H1 (cell line): ENCODE data around the gene PI4KB. TPM values are rescaled to one million over a fixed set of nuclear protein-coding genes. Genes with fewer than 3 reads are reported as not detected.

Source experiments
- CTCF ChIA-PET: fragments of 300-600 bp; sonication (Branson Sonifier 250); formaldehyde crosslinking; loops from one replicate; lab custom pipeline; 2021; ENCODE audit not compliant: partially characterized antibody; lab: Charles Lee
- POLR2A ChIA-PET: fragments of 300-600 bp; sonication (Branson Sonifier 250); formaldehyde crosslinking; loops from one replicate; lab custom pipeline; 2021; ENCODE audit warnings: inconsistent platforms; ENCODE audit not compliant: partially characterized antibody; lab: Charles Lee
- DNase-seq, 2 experiments: peaks; one replicate each; pipeline versions ENCODE4 v3.0.0 to v3.0.0-alpha.2; 2010 to 2022; ENCODE audit warnings: low spot score in 2 of 2, low read depth in 1 of 2, mixed read lengths in 1 of 2
- FAIRE-seq: peaks from 2 replicates; lab custom pipeline; 2011; peaks lifted over from hg19 to GRCh38; lab: Jason Lieb, UNC
- H2AFZ ChIP-seq: 2 replicates; pipeline ENCODE4 v1.8.1; 2012; ENCODE audit warnings: low read length, inconsistent platforms
- H2AK5ac ChIP-seq: 2 replicates; pipeline ENCODE4 v1.6.1; 2013; ENCODE audit warnings: low read depth, low read length
- H2BK120ac ChIP-seq: replicated peaks from 2 replicates; pipeline ENCODE3; 2013; ENCODE audit warnings: low read depth, low read length, inconsistent platforms
- H2BK12ac ChIP-seq: 2 replicates; pipeline ENCODE4 v1.6.1; 2013; ENCODE audit warnings: low read depth, low read length
- H2BK15ac ChIP-seq: 2 replicates; pipeline ENCODE4 v1.6.1; 2013; ENCODE audit warnings: low read length
- H2BK20ac ChIP-seq: 2 replicates; pipeline ENCODE4 v1.6.1; 2013; ENCODE audit warnings: low read length
- H2BK5ac ChIP-seq: 2 replicates; pipeline ENCODE4 v1.6.1; 2013; ENCODE audit warnings: low read depth, low read length
- H3K14ac ChIP-seq: 2 replicates; pipeline ENCODE4 v1.6.1; 2013; ENCODE audit warnings: inconsistent platforms; ENCODE audit not compliant: insufficient read length
- H3K18ac ChIP-seq: 2 replicates; pipeline ENCODE4 v1.6.1; 2013; ENCODE audit warnings: low read length; ENCODE audit errors: extremely low read depth
- H3K23ac ChIP-seq: 2 replicates; pipeline ENCODE4 v1.6.1; 2013; ENCODE audit warnings: inconsistent platforms; ENCODE audit not compliant: insufficient read length
- H3K23me2 ChIP-seq: 2 replicates; pipeline ENCODE4 v1.6.1; 2013; ENCODE audit warnings: low read depth, low read length
- H3K27ac ChIP-seq: 2 replicates; pipeline ENCODE4 v1.6.1; 2011; ENCODE audit warnings: low read depth, low read length, inconsistent platforms
- H3K27me3 ChIP-seq, 4 experiments: replicated peaks in 1 of 4; 1 replicate in 1 of 4; 2 replicates in 3 of 4; pipeline versions ENCODE4 v1.6.1 to v1.8.1; 2011 to 2013; ENCODE audit warnings: low read length in 3 of 4, mild to moderate bottlenecking in 3 of 4, inconsistent platforms in 2 of 4, mixed read lengths in 2 of 4, moderate library complexity in 1 of 4; ENCODE audit not compliant: control insufficient read depth in 3 of 4, insufficient read depth in 3 of 4; ENCODE audit errors: extremely low read depth in 1 of 4
- H3K36me3 ChIP-seq, 4 experiments: 2 replicates each; pipeline versions ENCODE4 v1.6.1 to v1.8.1; 2011 to 2013; ENCODE audit warnings: mild to moderate bottlenecking in 4 of 4, low read length in 3 of 4, moderate library complexity in 2 of 4, control low read depth in 1 of 4, inconsistent platforms in 1 of 4; ENCODE audit not compliant: insufficient read depth in 4 of 4, control insufficient read depth in 2 of 4
- H3K4ac ChIP-seq: replicated peaks from 2 replicates; pipeline ENCODE3; 2013; ENCODE audit warnings: low read length, low read depth, mixed read lengths, inconsistent platforms; ENCODE audit not compliant: insufficient read length
- H3K4me1 ChIP-seq, 4 experiments: replicated peaks in 1 of 4; 1 replicate in 1 of 4; 2 replicates in 3 of 4; pipeline versions ENCODE4 v1.6.1 to v1.8.1; 2011 to 2013; ENCODE audit warnings: low read length in 3 of 4, inconsistent platforms in 2 of 4, mixed read lengths in 1 of 4; ENCODE audit not compliant: insufficient read depth in 4 of 4, control insufficient read depth in 3 of 4
- H3K4me2 ChIP-seq, 2 experiments: 2 replicates each; pipeline versions ENCODE4 v1.6.1 to v1.8.1; 2011 to 2013; ENCODE audit warnings: low read depth in 2 of 2, low read length in 2 of 2, control low read depth in 1 of 2, inconsistent platforms in 1 of 2, mild to moderate bottlenecking in 1 of 2; ENCODE audit not compliant: insufficient read depth in 1 of 2
- H3K4me3 ChIP-seq, 4 experiments: fragments of 200-600, 300-600 bp in 1 of 4; sonication (generic), shearing (Covaris generic), sonication (Bioruptor Twin) in 1 of 4; 2 replicates each; pipeline versions ENCODE4 v1.5.1 to v1.8.1; 2011 to 2016; ENCODE audit warnings: low read length in 4 of 4, low read depth in 3 of 4, control low read depth in 2 of 4, inconsistent platforms in 2 of 4, mild to moderate bottlenecking in 2 of 4, mixed read lengths in 1 of 4, moderate library complexity in 1 of 4; ENCODE audit not compliant: insufficient read depth in 2 of 4; ENCODE audit errors: extremely low read depth in 1 of 4
- H3K56ac ChIP-seq: replicated peaks from 2 replicates; pipeline ENCODE3; 2013; ENCODE audit warnings: low read depth, mild to moderate bottlenecking, mixed read lengths, low read length, inconsistent platforms; ENCODE audit not compliant: insufficient read length
- H3K79me1 ChIP-seq: 2 replicates; pipeline ENCODE4 v1.6.1; 2013; ENCODE audit warnings: low read depth, low read length, control low read depth
- H3K79me2 ChIP-seq, 2 experiments: 2 replicates each; pipeline versions ENCODE4 v1.6.1 to v1.8.1; 2012 to 2013; ENCODE audit warnings: low read length in 2 of 2, mild to moderate bottlenecking in 2 of 2, inconsistent platforms in 1 of 2; ENCODE audit not compliant: insufficient read depth in 2 of 2, control insufficient read depth in 1 of 2
- H3K9ac ChIP-seq, 4 experiments: replicated peaks in 1 of 4; 1 replicate in 1 of 4; 2 replicates in 3 of 4; pipeline versions ENCODE4 v1.6.1 to v1.8.1; 2011 to 2013; ENCODE audit warnings: low read depth in 3 of 4, low read length in 3 of 4, control low read depth in 2 of 4, mild to moderate bottlenecking in 2 of 4, moderate library complexity in 2 of 4, inconsistent platforms in 1 of 4; ENCODE audit errors: extremely low read depth in 1 of 4
- H3K9me3 ChIP-seq, 2 experiments: 2 replicates each; pipeline versions ENCODE4 v1.6.1 to v1.8.1; 2012 to 2013; ENCODE audit warnings: mild to moderate bottlenecking in 2 of 2, moderate library complexity in 2 of 2, control low read depth in 1 of 2, inconsistent platforms in 1 of 2, low read depth in 1 of 2, low read length in 1 of 2, mixed read lengths in 1 of 2; ENCODE audit not compliant: insufficient read depth in 2 of 2
- H4K20me1 ChIP-seq, 2 experiments: replicated peaks in 1 of 2; 2 replicates each; pipeline versions ENCODE3 to v1.8.1; 2011 to 2013; ENCODE audit warnings: inconsistent platforms in 2 of 2, low read length in 2 of 2, mild to moderate bottlenecking in 1 of 2; ENCODE audit not compliant: insufficient read depth in 2 of 2, control insufficient read depth in 1 of 2
- H4K5ac ChIP-seq: 2 replicates; pipeline ENCODE4 v1.6.1; 2013; ENCODE audit warnings: low read length, low read depth, mixed read lengths, inconsistent platforms; ENCODE audit not compliant: insufficient read length
- H4K8ac ChIP-seq: 2 replicates; pipeline ENCODE4 v1.8.0; 2013; ENCODE audit warnings: mild to moderate bottlenecking, moderate library complexity, low read length, inconsistent platforms; ENCODE audit not compliant: insufficient read depth; ENCODE audit errors: extremely low read depth
- H4K91ac ChIP-seq: replicated peaks from 2 replicates; pipeline ENCODE3; 2013; ENCODE audit warnings: low read length, mixed read lengths, inconsistent platforms; ENCODE audit not compliant: insufficient read length
- CHD2 ChIP-seq: IDR thresholded peaks from 2 replicates; pipeline ENCODE4 v1.6.1; 2012; ENCODE audit warnings: low read length, improper control_type of control experiment
- EGR1 ChIP-seq: IDR thresholded peaks from 2 replicates; pipeline ENCODE4 v1.6.1; 2011; ENCODE audit warnings: low read depth, low read length, borderline replicate concordance
- EZH2 ChIP-seq: fragments of 200-600 bp; sonication (generic); IDR thresholded peaks from 2 replicates; pipeline ENCODE4 v1.7.1; 2012; ENCODE audit warnings: low read depth, mild to moderate bottlenecking, moderate library complexity, low read length, inconsistent platforms; ENCODE audit not compliant: severe bottlenecking
- HDAC2 ChIP-seq, 2 experiments: fragments of 300-600 bp in 1 of 2; sonication (generic) in 1 of 2; IDR thresholded peaks; 2 replicates each; pipeline ENCODE4 v1.6.1; 2011 to 2012; ENCODE audit warnings: low read depth in 2 of 2, low read length in 2 of 2, mild to moderate bottlenecking in 2 of 2, moderate library complexity in 2 of 2, borderline replicate concordance in 1 of 2, inconsistent platforms in 1 of 2
- KDM4A ChIP-seq: IDR thresholded peaks from one replicate; pipeline ENCODE4 v1.7.1; 2012; ENCODE audit warnings: low read depth, mild to moderate bottlenecking, moderate library complexity, low read length, inconsistent platforms; ENCODE audit not compliant: severe bottlenecking
- SP1 ChIP-seq: IDR thresholded peaks from 2 replicates; pipeline ENCODE4 v1.6.1; 2011; ENCODE audit warnings: low read depth, low read length
- TBP ChIP-seq: IDR thresholded peaks from 2 replicates; pipeline ENCODE4 v1.6.1; 2011; ENCODE audit warnings: low read depth, low read length, improper control_type of control experiment
- TCF12 ChIP-seq: IDR thresholded peaks from 2 replicates; pipeline ENCODE4 v1.6.1; 2011; ENCODE audit warnings: low read depth, mild to moderate bottlenecking, low read length
- WGBS, 2 experiments: shearing (Covaris generic) in 1 of 2; methylation state at CpG; one replicate each; pipeline versions ENCODE4 v1.1.6 to v1.1.7; 2013 to 2015; ENCODE audit warnings: low lambda C conversion rate in 2 of 2, mixed read lengths in 2 of 2, inconsistent platforms in 1 of 2, low coverage in 1 of 2, missing lambda C conversion rate in 1 of 2; ENCODE audit not compliant: insufficient replicate concordance in 2 of 2, insufficient coverage in 1 of 2, insufficient read length in 1 of 2; ENCODE audit errors: extremely low coverage in 1 of 2, missing lambda C conversion rate in 1 of 2; 5-methylcytosine and 5-hydroxymethylcytosine counted together
- polyA plus RNA-seq, 7 experiments: library from polyadenylated mRNA; depleted of rRNA in 3 of 7; stranded (reverse) in 5 of 7; unstranded in 2 of 7; fragments of >200 nt in 5 of 7; fragments of 200-250 nt in 2 of 7; gene quantifications; 1 replicate in 5 of 7; 2 replicates in 1 of 7; 4 replicates in 1 of 7; pipeline versions ENCODE4 v1.2.1 to v1.2.3, GENCODE V29; 2011 to 2013; ENCODE audit warnings: missing spikeins in 2 of 7, mixed read lengths in 2 of 7
- total RNA-seq: library from RNA; stranded (reverse); fragmentation: NEBNext Ultra II Directional; extraction: Animal tissue kit (Norgen Biotek cat#: 25700); gene quantifications from 2 replicates; pipeline ENCODE4 v1.2.1, GENCODE V29; 2021
- TF ChIP-seq, protein P1 (sequence below): IDR thresholded peaks from 2 replicates; pipeline ENCODE4 v1.6.1; 2011; ENCODE audit warnings: low read length, improper control_type of control experiment

PI4KB gene
- total and polyA plus RNA-seq, 2 of the 8 experiments (the other 6 are each of a cell fraction or from before 2014, with no cell fraction given), result 30.1 to 37.1 TPM

DNA sequence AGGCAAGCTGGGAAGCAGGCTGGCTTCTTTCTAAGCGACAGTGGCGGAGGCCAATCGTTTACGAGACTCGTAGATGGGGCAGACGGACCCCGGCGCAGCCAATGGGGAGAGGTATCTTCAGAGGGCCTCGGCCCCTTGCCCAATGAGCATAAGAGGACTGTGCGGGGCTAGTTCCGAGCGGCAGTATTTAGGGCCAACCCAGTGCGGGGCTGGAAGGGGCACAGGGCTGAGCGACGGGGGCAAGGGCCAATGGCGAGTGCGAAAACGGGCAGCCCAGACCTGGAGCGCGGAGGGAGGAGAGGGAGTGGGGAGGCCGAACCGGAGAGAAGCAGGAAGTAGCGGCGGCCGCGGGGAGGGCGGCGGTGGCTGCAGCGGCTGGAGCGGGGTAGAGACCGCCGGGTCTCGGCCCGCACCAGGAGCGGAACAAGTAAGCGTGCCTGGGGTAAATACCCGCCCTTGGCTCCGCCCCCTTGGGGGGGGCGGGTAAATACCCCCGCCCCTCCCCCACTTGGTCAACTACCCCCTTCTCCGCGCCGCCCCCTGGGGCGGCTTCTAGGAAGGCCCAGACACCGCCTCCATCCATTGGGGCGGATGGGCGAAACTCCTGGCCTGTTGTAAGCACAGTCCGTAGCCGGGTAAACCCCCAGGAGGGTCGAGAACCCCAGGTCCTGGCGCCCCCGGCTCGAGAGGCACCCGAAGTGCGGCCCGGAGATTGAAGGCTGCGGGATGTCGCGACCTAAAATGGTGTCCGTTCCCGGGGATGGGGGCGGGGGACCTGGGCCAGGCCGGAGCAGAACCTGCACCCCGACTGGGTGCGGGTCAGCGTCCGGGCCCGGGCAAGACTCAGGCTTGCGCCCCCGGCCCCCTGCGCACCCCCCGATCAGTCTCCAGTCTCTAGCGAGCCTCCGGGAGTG, 45.0 kb downstream of the PI4KB start, which contains the start of gene ZNF687:
Gene ZNF687 (plus strand): TSS at position 331 of the 914 bp plus-strand sequence. CDS start 3,993 bp downstream, outside the sequence.
- H3K4ac ChIP-seq, result peak within 1 kb of the TSS; percentile 80
- H4K8ac ChIP-seq, result peak within 1 kb of the TSS; percentile 97
- peaks cover 5 to 9% (median 7%) of the 10 kb centered on the region in 4 experiments; a peak in 5 of 7 replicates for H3K4me1 ChIP-seq
- peak within 1 kb of the TSS; percentile 99 for H2BK12ac ChIP-seq
- H3K79me2 ChIP-seq, result peaks cover 0 to 30% of the 10 kb centered on the region in 2 experiments; a peak in 2 of 4 replicates
- H3K23ac ChIP-seq, result no peak within 1 kb of the TSS
- H3K27ac ChIP-seq, result peak within 1 kb of the TSS; percentile 99
- peak within 1 kb of the TSS; percentile 96; the same call in 1 of the 2 replicates for H2BK15ac ChIP-seq
- H3K4me3 ChIP-seq, result peak within 1 kb of the TSS; percentile 77 to 96 (median 86)
- peaks cover 9% of the 10 kb centered on the region for H3K23me2 ChIP-seq
- peak within 1 kb of the TSS; percentile 73 for H2AFZ ChIP-seq
- FAIRE-seq (no peak), DNase-seq (peak; percentile 98 to 100)
- peaks cover 8% of the 10 kb centered on the region; the same call in 1 of the 2 replicates for H3K79me1 ChIP-seq
- H4K20me1 ChIP-seq, result peaks cover 0 to 8% of the 10 kb centered on the region in 2 experiments
- peak within 1 kb of the TSS; percentile 94 to 97 (median 96) for H3K9ac ChIP-seq
- POLR2A ChIA-PET, result interaction anchor here (0.6 to 11.6 kb wide), 34 partner anchors 8 to 554 kb away, joined by 3 to 213 read pairs (median 5); partner anchors contain the start of genes C1orf56, LYSMD1, PI4KB and PSMB4
- peak within 1 kb of the TSS; percentile 68 for H2AK5ac ChIP-seq
- H2BK120ac ChIP-seq, result peak within 1 kb of the TSS; percentile 58
- CTCF ChIA-PET, result interaction anchor here (0.7 to 2.0 kb wide), 10 partner anchors 11 to 59 kb away, joined by 3 to 14 read pairs (median 4); no protein-coding TSS in a partner anchor
- peaks cover 13 to 21% (median 15%) of the 10 kb centered on the region in 4 experiments for H3K36me3 ChIP-seq
- H3K14ac ChIP-seq, result no peak within 1 kb of the TSS
- 0% methylated on average over 55 of the region's 74 CpGs; no CpG with 5 or more reads in 1 of the 2 experiments for WGBS, 2 experiments
- peak within 1 kb of the TSS; percentile 91 for H4K91ac ChIP-seq
- H3K9me3 ChIP-seq, result no peaks in the 10 kb centered on the region
- H3K18ac ChIP-seq, result peak within 1 kb of the TSS; percentile 100
- no peaks in the 10 kb centered on the region for H3K27me3 ChIP-seq
- peak within 1 kb of the TSS; percentile 88 for H3K4me2 ChIP-seq
- peak within 1 kb of the TSS; percentile 98 for H2BK5ac ChIP-seq
- H2BK20ac ChIP-seq, result no peak within 1 kb of the TSS
- H4K5ac ChIP-seq, result peak within 1 kb of the TSS; percentile 97
- H3K56ac ChIP-seq, result peak within 1 kb of the TSS; percentile 97
- TF ChIP-seq KDM4A (peak; percentile 31), EGR1 (no peak), CHD2 (peak; percentile 95), TBP (peak; percentile 59), EZH2 (no peak), SP1 (peak; percentile 99), HDAC2 (IDR thresholded peaks at IDR 0.05; ENCODE audit: borderline replicate concordance in 1 of 2, low read depth in 2 of 2, low read length in 2 of 2) (no peak; a peak in 1 of 4 replicates), TCF12 (peak; percentile 77; the same call in 1 of the 2 replicates)
- TF ChIP-seq, protein P1, sequence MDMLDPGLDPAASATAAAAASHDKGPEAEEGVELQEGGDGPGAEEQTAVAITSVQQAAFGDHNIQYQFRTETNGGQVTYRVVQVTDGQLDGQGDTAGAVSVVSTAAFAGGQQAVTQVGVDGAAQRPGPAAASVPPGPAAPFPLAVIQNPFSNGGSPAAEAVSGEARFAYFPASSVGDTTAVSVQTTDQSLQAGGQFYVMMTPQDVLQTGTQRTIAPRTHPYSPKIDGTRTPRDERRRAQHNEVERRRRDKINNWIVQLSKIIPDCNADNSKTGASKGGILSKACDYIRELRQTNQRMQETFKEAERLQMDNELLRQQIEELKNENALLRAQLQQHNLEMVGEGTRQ, result no peak
